HepG2 (cell line): ENCODE results near the gene NANOGP8. TPM values are rescaled to one million over a fixed set of nuclear protein-coding genes. Genes with fewer than 3 reads are reported as not detected.

Experiments used
- ATAC-seq: fragments of 200-7000 bp; cut with Tn5 transposase; 3 replicates; pipeline ENCODE4 v1.9.1; 2020; ENCODE audit warnings: mild to moderate bottlenecking, moderate library complexity
- BruUV-seq: library from RNA; stranded (reverse); fragments of 400-500 nt; replicated peaks from 2 replicates; lab custom pipeline; 2021; lab: Mats Ljungman, UMichigan
- CTCF ChIA-PET: fragments of 300-600 bp; formaldehyde crosslinking; extraction: SDS; loops from one replicate; lab custom pipeline; 2021; ENCODE audit warnings: low total read pairs, inconsistent platforms, low intra/inter-chr PET ratio; lab: Yijun Ruan, JAX
- POLR2A ChIA-PET: fragments of 350-600 bp; sonication (Branson Sonifier 250); formaldehyde crosslinking; loops from one replicate; lab custom pipeline; 2020; ENCODE audit warnings: antibody characterized with exemption, inconsistent platforms; lab: Yijun Ruan, JAX
- DNase-seq: peaks from one replicate; pipeline ENCODE4 v3.0.0-alpha.2; 2015; ENCODE audit warnings: low spot score
- FAIRE-seq: peaks from 3 replicates; lab custom pipeline; 2011; peaks lifted over from hg19 to GRCh38; lab: Jason Lieb, UNC
- H2AFZ ChIP-seq: one replicate; pipeline ENCODE4 v1.6.1; 2011; ENCODE audit warnings: low read length, inconsistent platforms
- H3K27ac ChIP-seq: fragments of 300-600 bp; 3 replicates; pipeline ENCODE4 v1.8.0; 2011; ENCODE audit warnings: mixed run types, mild to moderate bottlenecking, mixed read lengths, low read length, inconsistent platforms; ENCODE audit not compliant: insufficient read depth; ENCODE audit errors: extremely low read length
- H3K27me3 ChIP-seq, 2 experiments: fragments of 200-600 bp in 1 of 2; 2 replicates in 1 of 2; 3 replicates in 1 of 2; pipeline versions ENCODE4 v1.6.0 to v1.8.0; 2011; ENCODE audit warnings: low read length in 2 of 2, mild to moderate bottlenecking in 2 of 2, moderate library complexity in 2 of 2, inconsistent platforms in 1 of 2; ENCODE audit not compliant: insufficient read depth in 2 of 2, control insufficient read depth in 1 of 2
- H3K36me3 ChIP-seq, 2 experiments: fragments of 200-600 bp in 1 of 2; replicated peaks in 1 of 2; 2 replicates in 1 of 2; 3 replicates in 1 of 2; pipeline versions ENCODE4 v1.5.1 to v1.8.0; 2011; ENCODE audit warnings: low read length in 2 of 2, inconsistent platforms in 1 of 2; ENCODE audit not compliant: insufficient read depth in 2 of 2, control insufficient read depth in 1 of 2
- H3K4me1 ChIP-seq: 2 replicates; pipeline ENCODE4 v1.5.1; 2012; ENCODE audit warnings: low read length, inconsistent platforms; ENCODE audit not compliant: insufficient read depth
- H3K4me2 ChIP-seq: 2 replicates; pipeline ENCODE4 v1.6.0; 2011; ENCODE audit warnings: low read depth, low read length, inconsistent platforms
- H3K4me3 ChIP-seq, 3 experiments: fragments of 200-600 bp in 1 of 3; sonication (generic), shearing (Covaris generic) in 1 of 3; replicated peaks in 1 of 3; 2 replicates each; pipeline ENCODE4 v1.5.1; 2011 to 2016; ENCODE audit warnings: low read length in 3 of 3, inconsistent platforms in 2 of 3, low read depth in 2 of 3, mild to moderate bottlenecking in 2 of 3, control low read depth in 1 of 3, mixed read lengths in 1 of 3; ENCODE audit not compliant: insufficient read depth in 1 of 3
- H3K79me2 ChIP-seq: one replicate; pipeline ENCODE4 v1.6.1; 2011; ENCODE audit warnings: low read length, inconsistent platforms; ENCODE audit not compliant: insufficient read depth
- H3K9ac ChIP-seq: 2 replicates; pipeline ENCODE4 v1.6.0; 2011; ENCODE audit warnings: mild to moderate bottlenecking, low read depth, low read length, inconsistent platforms; ENCODE audit not compliant: insufficient read depth
- H3K9me3 ChIP-seq: 2 replicates; pipeline ENCODE4 v1.5.1; 2012; ENCODE audit warnings: mild to moderate bottlenecking, low read length
- H4K20me1 ChIP-seq: 2 replicates; pipeline ENCODE4 v1.6.0; 2011; ENCODE audit warnings: inconsistent platforms, mild to moderate bottlenecking, low read length, moderate library complexity; ENCODE audit not compliant: insufficient read depth
- FOXO4 ChIP-seq: sonication (generic); formaldehyde crosslinking; conservative IDR thresholded peaks from 2 replicates; pipeline ENCODE4 v1.8.1; 2023; ENCODE audit warnings: missing genetic modification reagents
- GZF1 ChIP-seq: sonication (generic); formaldehyde crosslinking; IDR thresholded peaks from 2 replicates; pipeline ENCODE4 v1.5.1; 2020; ENCODE audit warnings: mild to moderate bottlenecking, missing genetic modification reagents
- KAT2B ChIP-seq: fragments of 150-350 bp; IDR thresholded peaks from 2 replicates; pipeline ENCODE4 v1.6.1; 2014; ENCODE audit warnings: low read depth, low read length, borderline replicate concordance
- KAT7 ChIP-seq: IDR thresholded peaks from 2 replicates; pipeline ENCODE4 v1.6.1; 2018; ENCODE audit warnings: borderline replicate concordance, missing compliant biosample characterization
- MAFG ChIP-seq: sonication (generic); formaldehyde crosslinking; IDR thresholded peaks from 2 replicates; pipeline ENCODE4 v1.5.1; 2020; ENCODE audit warnings: mild to moderate bottlenecking, missing genetic modification reagents
- REXO4 ChIP-seq: sonication (generic); formaldehyde crosslinking; IDR thresholded peaks from 2 replicates; pipeline ENCODE4 v1.8.0; 2022; ENCODE audit warnings: missing genetic modification reagents, mild to moderate bottlenecking, borderline replicate concordance
- SMAD3 ChIP-seq: sonication (generic); formaldehyde crosslinking; IDR thresholded peaks from 2 replicates; pipeline ENCODE4 v1.4.0; 2020; ENCODE audit warnings: missing genetic modification reagents
- ZFP62 ChIP-seq: sonication (generic); formaldehyde crosslinking; IDR thresholded peaks from 2 replicates; pipeline ENCODE4 v1.4.0; 2020; ENCODE audit warnings: missing genetic modification reagents
- ZNF160 ChIP-seq: sonication (generic); formaldehyde crosslinking; IDR thresholded peaks from 2 replicates; pipeline ENCODE4 v1.8.0; 2022; ENCODE audit warnings: mild to moderate bottlenecking, inconsistent platforms, missing genetic modification reagents
- ZNF296 ChIP-seq: sonication (generic); formaldehyde crosslinking; conservative IDR thresholded peaks from 2 replicates; pipeline ENCODE4 v1.5.0; 2020; ENCODE audit warnings: mild to moderate bottlenecking, missing genetic modification reagents
- ZNF30 ChIP-seq: sonication (generic); formaldehyde crosslinking; IDR thresholded peaks from 2 replicates; pipeline ENCODE4 v1.5.0; 2020; ENCODE audit warnings: mild to moderate bottlenecking, missing genetic modification reagents
- ZNF468 ChIP-seq: sonication (generic); formaldehyde crosslinking; IDR thresholded peaks from 2 replicates; pipeline ENCODE4 v1.8.0; 2022; ENCODE audit warnings: mild to moderate bottlenecking, moderate library complexity, missing genetic modification reagents
- WGBS: methylation state at CpG from one replicate; pipeline ENCODE4 v1.1.6; 2017; ENCODE audit warnings: low lambda C conversion rate; 5-methylcytosine and 5-hydroxymethylcytosine counted together
- in situ Hi-C: cut with HindIII; loops from 2 replicates; pipeline ENCODE4 v1.10.0; 2017; ENCODE audit warnings: low pct_unique_long_range_greater_than_20kb; ENCODE audit not compliant: extremely low pct_ligation_motif_present
- intact Hi-C: fragments of 100-400 bp; cut with micrococcal nuclease; formaldehyde crosslinking; loops from one replicate; pipeline ENCODE4 v1.10.0; 2022; ENCODE audit not compliant: unreplicated experiment
- polyA plus RNA-seq, 8 experiments: library from polyadenylated mRNA; depleted of rRNA in 3 of 8; stranded (reverse) in 7 of 8; unstranded in 1 of 8; fragments of >200 nt; fragmentation: Illumina TruSeq in 4 of 8; extraction: Trizol in 4 of 8; gene quantifications; 2 replicates each; pipeline versions ENCODE4 v1.2.1 to v1.2.3, GENCODE V29; 2011 to 2016; ENCODE audit warnings: low read depth in 4 of 8, missing spikeins in 1 of 8, mixed read lengths in 1 of 8; ENCODE audit not compliant: insufficient read depth in 1 of 8
- total RNA-seq, 5 experiments: library from RNA; depleted of rRNA; stranded (reverse); fragments of >200 nt; fragmentation: Illumina TruSeq; extraction: Trizol; gene quantifications; 2 replicates each; pipeline ENCODE4 v1.2.3, GENCODE V29; 2016; ENCODE audit warnings: low read depth in 1 of 5

NANOGP8 gene
- total and polyA plus RNA-seq, 2 of the 13 experiments (the other 11 are each of a cell fraction or from before 2014, with no cell fraction given): 0.27 TPM; not detected in 1

DNA sequence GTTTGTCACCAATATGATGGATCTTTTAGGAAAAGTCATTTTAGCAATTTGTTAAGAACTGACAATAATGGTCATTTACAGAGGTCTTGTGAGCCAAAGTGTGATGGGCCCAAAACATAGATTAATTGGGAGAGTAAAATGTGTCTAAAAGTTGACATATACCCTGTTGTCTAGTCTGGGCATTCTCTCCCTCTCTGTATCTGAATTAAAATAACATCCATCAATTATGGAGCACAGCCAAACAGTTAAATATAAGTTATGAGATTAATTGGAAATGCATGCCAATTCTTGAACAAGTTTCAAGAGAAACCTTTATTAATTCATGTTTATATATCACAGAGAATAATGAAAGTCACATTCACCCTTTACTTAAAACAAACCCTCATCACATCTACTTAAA, 13.6 kb upstream of the NANOGP8 start:
- FAIRE-seq (no peak), DNase-seq (no peak), ATAC-seq (no peak)
- H3K9me3 ChIP-seq: no peaks in the 10 kb centered on the region
- intact Hi-C loops (no loop called here), in situ Hi-C loops (no loop called here)
- no peaks in the 10 kb centered on the region for H3K79me2 ChIP-seq
- H3K27me3 ChIP-seq: no peaks in the 10 kb centered on the region
- POLR2A ChIA-PET: no interaction called here
- TF ChIP-seq REXO4 (CRISPR knock-in tag) (no peak), MAFG (CRISPR knock-in tag) (no peak), FOXO4 (CRISPR knock-in tag) (no peak), ZNF160 (CRISPR knock-in tag) (no peak), SMAD3 (CRISPR knock-in tag) (no peak), ZNF30 (no peak), KAT2B (no peak), KAT7 (CRISPR knock-in tag) (no peak), ZFP62 (CRISPR knock-in tag) (no peak)
- no peak overlapping the region for H3K27ac ChIP-seq
- H3K4me1 ChIP-seq: 0 out of 2 replicates have a peak, but pooled peaks cover 5% of the 10 kb centered on the region
- H3K4me2 ChIP-seq: no peak overlapping the region
- H3K9ac ChIP-seq: no peak overlapping the region
- CTCF ChIA-PET: no interaction called here
- H3K4me3 ChIP-seq: no peak overlapping the region
- BruUV-seq: no TSS peak
- no peaks in the 10 kb centered on the region for H3K36me3 ChIP-seq
- no peaks in the 10 kb centered on the region for H4K20me1 ChIP-seq
- no peak overlapping the region for H2AFZ ChIP-seq

DNA sequence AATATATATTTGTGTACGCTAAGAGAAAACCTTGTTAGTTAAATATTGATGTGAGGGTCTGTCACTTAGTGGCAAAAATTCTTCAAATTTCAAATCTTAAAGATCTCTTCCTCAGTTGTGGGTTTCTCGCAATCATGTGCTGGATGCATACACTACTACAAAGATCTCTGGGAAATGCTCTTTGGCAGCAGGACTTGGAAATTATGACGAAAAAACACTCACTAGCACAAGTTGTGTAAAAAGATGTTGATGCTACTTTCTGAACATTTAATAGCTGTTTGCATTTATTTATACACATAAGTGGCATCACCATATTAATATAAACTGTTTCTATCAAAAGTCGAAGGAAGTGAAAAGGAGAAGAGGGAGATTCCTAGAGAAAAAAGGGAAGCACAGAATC, 10.8 kb upstream of the NANOGP8 start:
- Histone ChIP-seq H3K9me3 (no peaks in the 10 kb centered on the region), H3K4me2 (no peak overlapping the region), H3K4me1 (0 out of 2 replicates have a peak, but pooled peaks cover under 1% of the 10 kb centered on the region), H3K4me3 (no peak overlapping the region), H2AFZ (no peak overlapping the region), H3K27me3 (no peaks in the 10 kb centered on the region), H3K79me2 (no peaks in the 10 kb centered on the region), H4K20me1 (no peaks in the 10 kb centered on the region), H3K36me3 (no peaks in the 10 kb centered on the region), H3K9ac (no peak overlapping the region), H3K27ac (no peak overlapping the region)
- ChIA-PET POLR2A (no interaction called here), CTCF (no interaction called here)
- no TSS peak for BruUV-seq
- FAIRE-seq: no peak
- intact Hi-C loops (no loop called here), in situ Hi-C loops (no loop called here)
- no peak for ATAC-seq
- DNase-seq: no peak
- 73% methylated on average over 4 of the region's 4 CpGs for WGBS
- no peak for TF ChIP-seq GZF1 (CRISPR knock-in tag)
- no peak for TF ChIP-seq ZNF468 (CRISPR knock-in tag)
- no peak for TF ChIP-seq ZNF296 (CRISPR knock-in tag)
